Measurements from ENCODE around the gene COL8A1. TPM values are rescaled to one million over a fixed set of nuclear protein-coding genes. Genes with fewer than 3 reads are reported as not detected.

Gene COL8A1
- total RNA-seq, 1 experiment from 2014 or later: 0.87 TPM

DNA sequence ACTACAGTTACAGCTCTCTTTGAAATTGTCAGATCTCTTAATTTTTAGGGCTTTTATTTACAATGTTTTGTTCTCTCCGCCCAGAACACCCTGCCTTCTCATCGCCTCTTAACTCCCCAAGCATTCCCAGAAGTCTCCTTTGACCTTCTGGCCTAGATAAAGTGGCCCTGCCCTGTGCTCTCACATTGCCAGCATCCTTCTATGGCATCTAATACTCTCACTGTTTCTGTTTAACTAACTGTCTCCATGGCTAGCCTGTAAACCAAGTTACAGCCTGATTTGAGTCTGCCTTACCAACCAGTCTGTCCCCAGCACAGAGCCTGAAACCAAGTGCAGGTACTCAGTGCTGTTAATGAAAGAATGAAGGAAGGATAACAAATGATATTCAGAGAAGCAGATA, 19.9 kb downstream of the COL8A1 start:
- POLR2A ChIA-PET: interaction anchor here (1.1 kb wide), 1 partner anchor 20 kb away, joined by 3 read pairs; the partner anchor contains the start of gene COL8A1
- H3K27me3 Mint-ChIP-seq (ENCODE audit: low read depth): no peaks in the 10 kb centered on the region
- CTCF ChIA-PET: no interaction called here
- H3K36me3 Mint-ChIP-seq: no peaks in the 10 kb centered on the region
- H3K4me1 Mint-ChIP-seq: peaks cover 9% of the 10 kb centered on the region
- DNase-seq (ENCODE audit: low spot score): no peak
- no peak overlapping the region for H3K4me3 Mint-ChIP-seq
- no peak for ATAC-seq
- H3K27ac Mint-ChIP-seq: peak overlapping the region; percentile 5; the same call in 1 of the 2 replicates
- TF ChIP-seq, protein P1, sequence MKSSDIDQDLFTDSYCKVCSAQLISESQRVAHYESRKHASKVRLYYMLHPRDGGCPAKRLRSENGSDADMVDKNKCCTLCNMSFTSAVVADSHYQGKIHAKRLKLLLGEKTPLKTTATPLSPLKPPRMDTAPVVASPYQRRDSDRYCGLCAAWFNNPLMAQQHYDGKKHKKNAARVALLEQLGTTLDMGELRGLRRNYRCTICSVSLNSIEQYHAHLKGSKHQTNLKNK (CRISPR knock-in tag; IDR thresholded peaks at IDR 0.05): no peak
- TF ChIP-seq, protein P2, sequence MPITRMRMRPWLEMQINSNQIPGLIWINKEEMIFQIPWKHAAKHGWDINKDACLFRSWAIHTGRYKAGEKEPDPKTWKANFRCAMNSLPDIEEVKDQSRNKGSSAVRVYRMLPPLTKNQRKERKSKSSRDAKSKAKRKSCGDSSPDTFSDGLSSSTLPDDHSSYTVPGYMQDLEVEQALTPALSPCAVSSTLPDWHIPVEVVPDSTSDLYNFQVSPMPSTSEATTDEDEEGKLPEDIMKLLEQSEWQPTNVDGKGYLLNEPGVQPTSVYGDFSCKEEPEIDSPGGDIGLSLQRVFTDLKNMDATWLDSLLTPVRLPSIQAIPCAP (CRISPR knock-in tag; IDR thresholded peaks at IDR 0.05): no peak
- no peak for TF ChIP-seq IRF2 (CRISPR knock-in tag; IDR thresholded peaks at IDR 0.05; ENCODE audit: borderline replicate concordance, low read depth)
- 0 out of 2 replicates have a peak, but pooled peaks cover 4% of the 10 kb centered on the region for H3K9me3 Mint-ChIP-seq

DNA sequence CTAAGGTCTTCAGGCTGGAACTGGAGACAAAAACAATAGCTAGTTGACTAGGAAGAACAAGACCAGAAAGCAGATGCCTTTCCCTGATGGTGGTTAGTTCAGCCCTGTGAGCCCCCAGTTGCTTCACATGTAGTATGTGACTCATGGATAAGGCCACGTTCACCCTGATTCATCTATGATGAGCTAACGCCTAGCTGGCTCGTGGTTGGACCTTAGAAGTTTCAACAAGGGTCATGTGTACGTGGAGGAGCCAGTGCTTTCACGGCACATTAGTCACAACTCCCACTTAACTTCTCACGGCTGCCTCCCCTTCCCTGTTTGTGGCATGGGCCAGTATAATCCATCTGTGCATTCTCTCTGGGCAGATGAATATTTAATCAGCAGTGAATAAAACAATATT, 20.6 kb downstream of the COL8A1 start:
- CTCF ChIA-PET: no interaction called here
- Mint-ChIP-seq H3K4me3 (no peak overlapping the region), H3K9me3 (0 out of 2 replicates have a peak, but pooled peaks cover 4% of the 10 kb centered on the region), H3K27ac (no peak overlapping the region), H3K27me3 (ENCODE audit: low read depth) (no peaks in the 10 kb centered on the region), H3K36me3 (no peaks in the 10 kb centered on the region), H3K4me1 (peaks cover 16% of the 10 kb centered on the region)
- DNase-seq (ENCODE audit: low spot score) (no peak), ATAC-seq (no peak)
- TF ChIP-seq, protein P3, sequence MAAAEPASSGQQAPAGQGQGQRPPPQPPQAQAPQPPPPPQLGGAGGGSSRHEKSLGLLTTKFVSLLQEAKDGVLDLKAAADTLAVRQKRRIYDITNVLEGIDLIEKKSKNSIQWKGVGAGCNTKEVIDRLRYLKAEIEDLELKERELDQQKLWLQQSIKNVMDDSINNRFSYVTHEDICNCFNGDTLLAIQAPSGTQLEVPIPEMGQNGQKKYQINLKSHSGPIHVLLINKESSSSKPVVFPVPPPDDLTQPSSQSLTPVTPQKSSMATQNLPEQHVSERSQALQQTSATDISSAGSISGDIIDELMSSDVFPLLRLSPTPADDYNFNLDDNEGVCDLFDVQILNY (CRISPR knock-in tag; IDR thresholded peaks at IDR 0.05): no peak
- no peak for TF ChIP-seq SOX15 (CRISPR knock-in tag; IDR thresholded peaks at IDR 0.05)
- no peak for TF ChIP-seq TEAD4 (CRISPR knock-in tag; IDR thresholded peaks at IDR 0.05)
- POLR2A ChIA-PET: interaction anchor here (1.1 kb wide), 1 partner anchor 21 kb away, joined by 3 read pairs; the partner anchor contains the start of gene COL8A1

DNA sequence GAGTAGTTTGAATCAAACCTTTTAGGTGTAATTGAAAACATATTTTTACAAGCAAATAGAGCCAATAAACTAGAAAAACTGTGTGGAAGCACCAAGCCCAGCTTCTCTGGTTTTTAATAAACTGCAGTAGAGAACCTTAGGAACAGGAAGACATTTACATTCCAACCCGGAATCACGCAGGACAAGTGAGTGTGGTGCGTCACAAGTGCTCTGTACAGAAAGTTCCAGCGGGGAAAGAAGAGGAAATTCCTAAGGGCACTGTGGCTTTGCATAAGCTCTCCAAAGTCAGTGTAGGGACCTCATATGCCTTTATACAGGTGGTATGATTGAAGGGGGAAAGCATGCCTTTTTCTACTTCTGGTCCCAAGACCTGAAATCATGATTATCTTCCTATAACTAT, 21.6 kb downstream of the COL8A1 start:
- H3K4me1 Mint-ChIP-seq: peaks cover 24% of the 10 kb centered on the region
- DNase-seq (ENCODE audit: low spot score) (no peak), ATAC-seq (no peak)
- H3K27ac Mint-ChIP-seq: no peak overlapping the region
- CTCF ChIA-PET: interaction anchor here (1.0 to 1.6 kb wide), 2 partner anchors 15 to 128 kb away, joined by 3 to 6 read pairs; no protein-coding TSS in a partner anchor
- H3K36me3 Mint-ChIP-seq: peaks cover under 1% of the 10 kb centered on the region; the same call in 1 of the 2 replicates
- POLR2A ChIA-PET: no interaction called here
- H3K27me3 Mint-ChIP-seq (ENCODE audit: low read depth): no peaks in the 10 kb centered on the region; the same call in 1 of the 2 replicates
- TF ChIP-seq, protein P4, sequence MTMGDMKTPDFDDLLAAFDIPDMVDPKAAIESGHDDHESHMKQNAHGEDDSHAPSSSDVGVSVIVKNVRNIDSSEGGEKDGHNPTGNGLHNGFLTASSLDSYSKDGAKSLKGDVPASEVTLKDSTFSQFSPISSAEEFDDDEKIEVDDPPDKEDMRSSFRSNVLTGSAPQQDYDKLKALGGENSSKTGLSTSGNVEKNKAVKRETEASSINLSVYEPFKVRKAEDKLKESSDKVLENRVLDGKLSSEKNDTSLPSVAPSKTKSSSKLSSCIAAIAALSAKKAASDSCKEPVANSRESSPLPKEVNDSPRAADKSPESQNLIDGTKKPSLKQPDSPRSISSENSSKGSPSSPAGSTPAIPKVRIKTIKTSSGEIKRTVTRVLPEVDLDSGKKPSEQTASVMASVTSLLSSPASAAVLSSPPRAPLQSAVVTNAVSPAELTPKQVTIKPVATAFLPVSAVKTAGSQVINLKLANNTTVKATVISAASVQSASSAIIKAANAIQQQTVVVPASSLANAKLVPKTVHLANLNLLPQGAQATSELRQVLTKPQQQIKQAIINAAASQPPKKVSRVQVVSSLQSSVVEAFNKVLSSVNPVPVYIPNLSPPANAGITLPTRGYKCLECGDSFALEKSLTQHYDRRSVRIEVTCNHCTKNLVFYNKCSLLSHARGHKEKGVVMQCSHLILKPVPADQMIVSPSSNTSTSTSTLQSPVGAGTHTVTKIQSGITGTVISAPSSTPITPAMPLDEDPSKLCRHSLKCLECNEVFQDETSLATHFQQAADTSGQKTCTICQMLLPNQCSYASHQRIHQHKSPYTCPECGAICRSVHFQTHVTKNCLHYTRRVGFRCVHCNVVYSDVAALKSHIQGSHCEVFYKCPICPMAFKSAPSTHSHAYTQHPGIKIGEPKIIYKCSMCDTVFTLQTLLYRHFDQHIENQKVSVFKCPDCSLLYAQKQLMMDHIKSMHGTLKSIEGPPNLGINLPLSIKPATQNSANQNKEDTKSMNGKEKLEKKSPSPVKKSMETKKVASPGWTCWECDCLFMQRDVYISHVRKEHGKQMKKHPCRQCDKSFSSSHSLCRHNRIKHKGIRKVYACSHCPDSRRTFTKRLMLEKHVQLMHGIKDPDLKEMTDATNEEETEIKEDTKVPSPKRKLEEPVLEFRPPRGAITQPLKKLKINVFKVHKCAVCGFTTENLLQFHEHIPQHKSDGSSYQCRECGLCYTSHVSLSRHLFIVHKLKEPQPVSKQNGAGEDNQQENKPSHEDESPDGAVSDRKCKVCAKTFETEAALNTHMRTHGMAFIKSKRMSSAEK (CRISPR knock-in tag; IDR thresholded peaks at IDR 0.05; ENCODE audit: borderline replicate concordance): no peak
- TF ChIP-seq SP1 (CRISPR knock-in tag; conservative IDR thresholded peaks at IDR 0.05): no peak
- no peak for TF ChIP-seq CBFB (CRISPR knock-in tag; IDR thresholded peaks at IDR 0.05; ENCODE audit: low read depth)
- H3K4me3 Mint-ChIP-seq: no peak overlapping the region
- peaks cover 5% of the 10 kb centered on the region for H3K9me3 Mint-ChIP-seq

DNA sequence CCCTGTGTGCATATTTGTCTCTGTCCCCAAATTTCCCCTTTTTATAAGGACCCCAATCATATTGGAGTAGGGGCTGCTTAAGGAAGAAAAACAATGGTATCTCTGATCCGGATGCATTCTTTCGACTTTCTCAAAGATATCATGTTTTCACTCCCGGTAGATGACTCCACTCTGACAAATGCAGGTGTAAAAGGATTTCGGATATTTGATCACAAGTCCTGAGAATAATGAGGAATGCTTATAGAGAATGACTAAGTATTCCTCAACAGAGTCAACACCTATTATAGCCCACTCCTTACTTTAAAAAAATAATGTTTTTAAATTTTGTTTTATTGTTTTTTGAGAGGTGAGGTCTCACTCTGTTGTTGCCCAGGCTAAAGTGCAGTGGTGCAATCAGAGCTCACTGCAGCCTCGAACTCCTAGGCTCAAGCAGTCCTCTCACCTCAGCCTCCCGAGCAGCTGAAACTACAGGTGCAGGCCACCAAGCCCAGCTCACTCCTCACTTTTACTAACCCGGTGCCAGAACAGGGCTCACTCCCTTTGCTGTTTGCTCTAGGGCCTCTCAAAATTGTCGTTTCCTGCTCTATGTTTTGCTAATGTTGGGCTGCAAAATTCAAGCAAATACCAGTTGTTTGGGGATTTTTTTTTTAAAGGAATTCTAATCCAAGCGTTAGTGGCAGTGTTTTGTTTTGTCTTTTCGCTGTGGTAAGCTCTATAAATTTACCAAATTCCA, 24.6 kb downstream of the COL8A1 start:
- ChIA-PET POLR2A (no interaction called here), CTCF (interaction anchor here (1.4 to 1.5 kb wide), 2 partner anchors 17 to 18 kb away, joined by 4 read pairs; no protein-coding TSS in a partner anchor)
- Mint-ChIP-seq H3K36me3 (peaks cover 5% of the 10 kb centered on the region; the same call in 1 of the 2 replicates), H3K4me1 (peaks cover 33% of the 10 kb centered on the region), H3K4me3 (0 out of 2 replicates have a peak overlapping the region, but pooled peaks have one; percentile 10), H3K27ac (peak overlapping the region; percentile 88), H3K27me3 (ENCODE audit: low read depth) (no peaks in the 10 kb centered on the region; the same call in 1 of the 2 replicates), H3K9me3 (peaks cover 10% of the 10 kb centered on the region)
- peak; percentile 17 for DNase-seq (ENCODE audit: low spot score)
- peak; percentile 80 for ATAC-seq
- TF ChIP-seq ZNF416 (CRISPR knock-in tag; IDR thresholded peaks at IDR 0.05) (no peak), FOXK1 (CRISPR knock-in tag; IDR thresholded peaks at IDR 0.05) (no peak), ZNF671 (CRISPR knock-in tag; IDR thresholded peaks at IDR 0.05) (no peak), OVOL2 (CRISPR knock-in tag; IDR thresholded peaks at IDR 0.05; ENCODE audit: borderline replicate concordance) (no peak)
- TF ChIP-seq, protein P5, sequence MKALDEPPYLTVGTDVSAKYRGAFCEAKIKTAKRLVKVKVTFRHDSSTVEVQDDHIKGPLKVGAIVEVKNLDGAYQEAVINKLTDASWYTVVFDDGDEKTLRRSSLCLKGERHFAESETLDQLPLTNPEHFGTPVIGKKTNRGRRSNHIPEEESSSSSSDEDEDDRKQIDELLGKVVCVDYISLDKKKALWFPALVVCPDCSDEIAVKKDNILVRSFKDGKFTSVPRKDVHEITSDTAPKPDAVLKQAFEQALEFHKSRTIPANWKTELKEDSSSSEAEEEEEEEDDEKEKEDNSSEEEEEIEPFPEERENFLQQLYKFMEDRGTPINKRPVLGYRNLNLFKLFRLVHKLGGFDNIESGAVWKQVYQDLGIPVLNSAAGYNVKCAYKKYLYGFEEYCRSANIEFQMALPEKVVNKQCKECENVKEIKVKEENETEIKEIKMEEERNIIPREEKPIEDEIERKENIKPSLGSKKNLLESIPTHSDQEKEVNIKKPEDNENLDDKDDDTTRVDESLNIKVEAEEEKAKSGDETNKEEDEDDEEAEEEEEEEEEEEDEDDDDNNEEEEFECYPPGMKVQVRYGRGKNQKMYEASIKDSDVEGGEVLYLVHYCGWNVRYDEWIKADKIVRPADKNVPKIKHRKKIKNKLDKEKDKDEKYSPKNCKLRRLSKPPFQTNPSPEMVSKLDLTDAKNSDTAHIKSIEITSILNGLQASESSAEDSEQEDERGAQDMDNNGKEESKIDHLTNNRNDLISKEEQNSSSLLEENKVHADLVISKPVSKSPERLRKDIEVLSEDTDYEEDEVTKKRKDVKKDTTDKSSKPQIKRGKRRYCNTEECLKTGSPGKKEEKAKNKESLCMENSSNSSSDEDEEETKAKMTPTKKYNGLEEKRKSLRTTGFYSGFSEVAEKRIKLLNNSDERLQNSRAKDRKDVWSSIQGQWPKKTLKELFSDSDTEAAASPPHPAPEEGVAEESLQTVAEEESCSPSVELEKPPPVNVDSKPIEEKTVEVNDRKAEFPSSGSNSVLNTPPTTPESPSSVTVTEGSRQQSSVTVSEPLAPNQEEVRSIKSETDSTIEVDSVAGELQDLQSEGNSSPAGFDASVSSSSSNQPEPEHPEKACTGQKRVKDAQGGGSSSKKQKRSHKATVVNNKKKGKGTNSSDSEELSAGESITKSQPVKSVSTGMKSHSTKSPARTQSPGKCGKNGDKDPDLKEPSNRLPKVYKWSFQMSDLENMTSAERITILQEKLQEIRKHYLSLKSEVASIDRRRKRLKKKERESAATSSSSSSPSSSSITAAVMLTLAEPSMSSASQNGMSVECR (CRISPR knock-in tag; IDR thresholded peaks at IDR 0.05; ENCODE audit: borderline replicate concordance): no peak
- TF ChIP-seq, protein P6, sequence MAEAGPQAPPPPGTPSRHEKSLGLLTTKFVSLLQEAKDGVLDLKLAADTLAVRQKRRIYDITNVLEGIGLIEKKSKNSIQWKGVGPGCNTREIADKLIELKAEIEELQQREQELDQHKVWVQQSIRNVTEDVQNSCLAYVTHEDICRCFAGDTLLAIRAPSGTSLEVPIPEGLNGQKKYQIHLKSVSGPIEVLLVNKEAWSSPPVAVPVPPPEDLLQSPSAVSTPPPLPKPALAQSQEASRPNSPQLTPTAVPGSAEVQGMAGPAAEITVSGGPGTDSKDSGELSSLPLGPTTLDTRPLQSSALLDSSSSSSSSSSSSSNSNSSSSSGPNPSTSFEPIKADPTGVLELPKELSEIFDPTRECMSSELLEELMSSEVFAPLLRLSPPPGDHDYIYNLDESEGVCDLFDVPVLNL (CRISPR knock-in tag; IDR thresholded peaks at IDR 0.05; ENCODE audit: borderline replicate concordance, low read depth): no peak

All from WTC11 (cell line).